K562 (cell line): Measurements from ENCODE around the gene GYPC. TPM values are rescaled to one million over a fixed set of nuclear protein-coding genes. Genes with fewer than 3 reads are reported as not detected.
A peak's percentile ranks its signal among the peaks of the same experiment; 100 is the strongest.

Experiments used
- ATAC-seq: fragments of 200-7000 bp; cut with Tn5 transposase; 3 replicates; pipeline ENCODE4 v1.9.1; 2020; ENCODE audit warnings: moderate library complexity
- BruUV-seq: library from RNA; stranded (reverse); fragments of 400-500 nt; replicated peaks from 2 replicates; lab custom pipeline; 2021; lab: Mats Ljungman, UMichigan
- CTCF ChIA-PET: fragments of 300-600 bp; formaldehyde crosslinking; extraction: SDS; loops from one replicate; lab custom pipeline; 2021; ENCODE audit warnings: low intra/inter-chr PET ratio; lab: Yijun Ruan, JAX
- POLR2A ChIA-PET: fragments of 300-600, 350-650 bp; sonication (Branson Sonifier 250); formaldehyde crosslinking; extraction: SDS; loops from one replicate; lab custom pipeline; 2021; ENCODE audit warnings: antibody characterized with exemption, inconsistent platforms; lab: Yijun Ruan, JAX
- DNase-seq, 4 experiments: peaks; one replicate each; pipeline versions ENCODE4 v3.0.0 to v3.0.0-alpha.2; 2011 to 2018; ENCODE audit warnings: low spot score in 3 of 4, mixed read lengths in 3 of 4; ENCODE audit errors: extremely low read depth in 1 of 4
- FAIRE-seq: peaks from 2 replicates; lab custom pipeline; 2011; peaks lifted over from hg19 to GRCh38; lab: Jason Lieb, UNC
- H2AFZ ChIP-seq: 2 replicates; pipeline ENCODE4 v1.6.0; 2011; ENCODE audit warnings: low read depth, low read length, control low read depth, inconsistent platforms
- H3K27ac ChIP-seq: fragments of 200-600 bp; 3 replicates; pipeline ENCODE4 v1.8.0; 2011; ENCODE audit warnings: low read depth, mild to moderate bottlenecking, control low read depth, inconsistent platforms, low read length, moderate library complexity, mixed read lengths; ENCODE audit errors: extremely low read depth
- H3K27me3 ChIP-seq, 2 experiments: fragments of 300-600 bp in 1 of 2; 2 replicates in 1 of 2; 3 replicates in 1 of 2; pipeline versions ENCODE4 v1.6.0 to v1.8.0; 2011; ENCODE audit warnings: inconsistent platforms in 2 of 2, low read length in 2 of 2, mild to moderate bottlenecking in 1 of 2, mixed read lengths in 1 of 2, moderate library complexity in 1 of 2; ENCODE audit not compliant: control insufficient read depth in 2 of 2, insufficient read depth in 2 of 2
- H3K36me3 ChIP-seq: fragments of 300-600 bp; 3 replicates; pipeline ENCODE4 v1.8.0; 2011; ENCODE audit warnings: mild to moderate bottlenecking, low read length, inconsistent platforms; ENCODE audit not compliant: control insufficient read depth, insufficient read depth
- H3K4me1 ChIP-seq, 2 experiments: fragments of 200-600 bp in 1 of 2; replicated peaks in 1 of 2; 2 replicates in 1 of 2; 3 replicates in 1 of 2; pipeline versions ENCODE4 v1.5.1 to v1.8.0; 2011; ENCODE audit warnings: inconsistent platforms in 2 of 2, low read length in 2 of 2, mild to moderate bottlenecking in 1 of 2, mixed read lengths in 1 of 2, moderate library complexity in 1 of 2; ENCODE audit not compliant: control insufficient read depth in 2 of 2, insufficient read depth in 2 of 2
- H3K4me2 ChIP-seq: 2 replicates; pipeline ENCODE4 v1.6.1; 2011; ENCODE audit warnings: low read length, control low read depth, inconsistent platforms, mixed read lengths; ENCODE audit not compliant: insufficient read depth
- H3K4me3 ChIP-seq: fragments of 200-600 bp; sonication (generic), shearing (Covaris generic); 2 replicates; pipeline ENCODE4 v1.5.1; 2016; ENCODE audit warnings: control low read depth, inconsistent platforms
- H3K79me2 ChIP-seq: fragments of 200-600 bp; 3 replicates; pipeline ENCODE4 v1.8.0; 2011; ENCODE audit warnings: low read length, inconsistent platforms; ENCODE audit not compliant: control insufficient read depth, insufficient read depth
- H3K9ac ChIP-seq, 2 experiments: 2 replicates each; pipeline versions ENCODE4 v1.6.0 to v1.6.1; 2011; ENCODE audit warnings: low read depth in 2 of 2, low read length in 2 of 2, control low read depth in 1 of 2, inconsistent platforms in 1 of 2, mild to moderate bottlenecking in 1 of 2, mixed read lengths in 1 of 2; ENCODE audit not compliant: insufficient read depth in 1 of 2
- H3K9me1 ChIP-seq: one replicate; pipeline ENCODE4 v1.6.0; 2011; ENCODE audit warnings: inconsistent platforms, mild to moderate bottlenecking, low read length, moderate library complexity; ENCODE audit not compliant: control insufficient read depth, insufficient read depth
- H3K9me3 ChIP-seq: replicated peaks from 2 replicates; pipeline ENCODE4 v1.5.1; 2011; ENCODE audit warnings: low read depth, low read length, inconsistent platforms; ENCODE audit not compliant: control insufficient read depth, insufficient read depth
- H4K20me1 ChIP-seq: replicated peaks from 2 replicates; pipeline ENCODE4 v1.6.1; 2011; ENCODE audit warnings: low read length, inconsistent platforms, mixed read lengths; ENCODE audit not compliant: control insufficient read depth, insufficient read depth
- BCOR ChIP-seq: fragments of 450-650 bp; IDR thresholded peaks from 2 replicates; pipeline ENCODE4 v1.6.1; 2016
- CTCF ChIP-seq, 3 experiments: IDR thresholded peaks in 2 of 3; conservative IDR thresholded peaks in 1 of 3; 2 replicates each; pipeline ENCODE4 v1.5.1; 2011 to 2012; ENCODE audit warnings: low read length in 3 of 3, mild to moderate bottlenecking in 3 of 3, control low read depth in 2 of 3, improper control_type of control experiment in 1 of 3, inconsistent platforms in 1 of 3, low read depth in 1 of 3, mixed read lengths in 1 of 3, moderate library complexity in 1 of 3; ENCODE audit not compliant: insufficient read depth in 2 of 3
- DMBX1 ChIP-seq: fragments of 250-450 bp; sonication (Bioruptor Pico); IDR thresholded peaks from 2 replicates; pipeline ENCODE4 v1.8.0; 2022; ENCODE audit warnings: inconsistent platforms, mild to moderate bottlenecking, moderate library complexity, borderline replicate concordance
- FIP1L1 ChIP-seq: fragments of 200-400 bp; formaldehyde crosslinking; IDR thresholded peaks from 2 replicates; pipeline ENCODE4 v1.6.1; 2018; ENCODE audit warnings: mild to moderate bottlenecking, low read depth, low read length; ENCODE audit not compliant: poor library complexity, severe bottlenecking
- KAT8 ChIP-seq: fragments of 450-650 bp; IDR thresholded peaks from 2 replicates; pipeline ENCODE4 v1.6.1; 2016; ENCODE audit warnings: low read depth, mild to moderate bottlenecking
- PKNOX1 ChIP-seq: fragments of 450-650 bp; IDR thresholded peaks from 2 replicates; pipeline ENCODE4 v1.6.1; 2016
- PRMT5 ChIP-seq: sonication (generic); formaldehyde crosslinking; IDR thresholded peaks from 2 replicates; pipeline ENCODE4 v1.5.0; 2020; ENCODE audit warnings: missing genetic modification reagents
- RBBP5 ChIP-seq: fragments of 200-600 bp; sonication (generic); IDR thresholded peaks from 2 replicates; pipeline ENCODE4 v1.6.1; 2012; ENCODE audit warnings: borderline replicate concordance, mild to moderate bottlenecking, low read length, control low read depth, inconsistent platforms; ENCODE audit not compliant: insufficient read depth, poor library complexity, severe bottlenecking
- TAF1 ChIP-seq: IDR thresholded peaks from 2 replicates; pipeline ENCODE4 v1.6.1; 2011; ENCODE audit warnings: mild to moderate bottlenecking, low read length, moderate library complexity; ENCODE audit not compliant: insufficient read depth, control insufficient read depth, severe bottlenecking; ENCODE audit errors: extremely low read depth
- TBP ChIP-seq: optimal IDR thresholded peaks from 2 replicates; pipeline ENCODE3; 2011; ENCODE audit warnings: low read depth, low read length, improper control_type of control experiment
- TCF3 ChIP-seq: sonication (generic); formaldehyde crosslinking; IDR thresholded peaks from 2 replicates; pipeline ENCODE4 v1.4.0; 2020; ENCODE audit warnings: mild to moderate bottlenecking, missing genetic modification reagents
- TCF7L2 ChIP-seq: fragments of 150-350 bp; IDR thresholded peaks from 2 replicates; pipeline ENCODE4 v1.6.1; 2016; ENCODE audit warnings: low read depth, mild to moderate bottlenecking, low read length, moderate library complexity
- TEAD4 ChIP-seq, 2 experiments: sonication (generic) in 1 of 2; formaldehyde crosslinking in 1 of 2; IDR thresholded peaks; 2 replicates each; pipeline versions ENCODE4 v1.6.1 to v1.8.0; 2012 to 2022; ENCODE audit warnings: borderline replicate concordance in 1 of 2, inconsistent platforms in 1 of 2, low read length in 1 of 2, mild to moderate bottlenecking in 1 of 2, missing genetic modification reagents in 1 of 2
- WGBS: fragments of 100-300 bp; shearing (Covaris generic); methylation state at CpG from one replicate; pipeline ENCODE4 v1.1.6; 2016; ENCODE audit warnings: low coverage, mixed read lengths; ENCODE audit not compliant: insufficient coverage; ENCODE audit errors: missing lambda C conversion rate; 5-methylcytosine and 5-hydroxymethylcytosine counted together
- in situ Hi-C: fragments of 300-500 bp; cut with MboI; formaldehyde crosslinking; loops from 4 replicates; pipeline ENCODE4 v1.15.0; 2018; ENCODE audit warnings: inconsistent platforms, mixed read lengths
- intact Hi-C: fragments of 100-400 bp; cut with micrococcal nuclease; formaldehyde crosslinking; loops from 2 replicates; pipeline ENCODE4 v1.14.2; 2022
- polyA plus RNA-seq, 8 experiments: library from polyadenylated mRNA; depleted of rRNA in 4 of 8; stranded (reverse) in 5 of 8; unstranded in 3 of 8; fragments of >200 nt; fragmentation: Nextera tagmentation in 2 of 8; fragmentation: Illumina TruSeq in 1 of 8; extraction: Ambion mirVana in 2 of 8; extraction: Trizol in 1 of 8; gene quantifications; 2 replicates each; pipeline versions ENCODE4 v1.2.1 to v1.2.3, GENCODE V29; 2011 to 2014; ENCODE audit warnings: inconsistent platforms in 1 of 8, missing spikeins in 1 of 8
- total RNA-seq, 7 experiments: library from RNA; depleted of rRNA in 6 of 7; stranded (reverse); fragments of >200 nt in 6 of 7; fragmentation: Illumina TruSeq in 2 of 7; extraction: Trizol in 2 of 7; gene quantifications; 2 replicates each; pipeline versions ENCODE4 v1.2.1 to v1.2.3, GENCODE V29; 2011 to 2021; ENCODE audit warnings: low replicate concordance in 1 of 7
- TF ChIP-seq, protein P1 (sequence below): fragments of 450-650 bp; conservative IDR thresholded peaks from 2 replicates; pipeline ENCODE4 v1.6.1; 2016; ENCODE audit warnings: missing genetic modification characterization, low read depth, mild to moderate bottlenecking, missing compliant biosample characterization, moderate library complexity
- TF ChIP-seq, protein P2 (sequence below): fragments of 250-450 bp; sonication (Bioruptor Pico); IDR thresholded peaks from 2 replicates; pipeline ENCODE4 v1.5.0; 2020; ENCODE audit warnings: mild to moderate bottlenecking, borderline replicate concordance

Gene GYPC
- total and polyA plus RNA-seq, 9 of the 15 experiments (the other 6 are each of a cell fraction or from before 2014, with no cell fraction given): 50.6 to 282 (median 194) TPM

GRCh38 chr2:126655051-126655450, 907 bp upstream of the GYPC start:
- 8% methylated on average over 7 of the region's 7 CpGs for WGBS
- peaks cover 10% of the 10 kb centered on the region; the same call in 1 of the 2 replicates for H3K9me3 ChIP-seq
- H3K4me2 ChIP-seq: peak overlapping the region; percentile 92
- peaks cover 7% of the 10 kb centered on the region; the same call in 1 of the 2 replicates for H4K20me1 ChIP-seq
- H3K4me1 ChIP-seq: peaks cover 39 to 57% of the 10 kb centered on the region in 2 experiments
- H2AFZ ChIP-seq: peak overlapping the region; percentile 79
- peak overlapping the region; percentile 92 for H3K27ac ChIP-seq
- H3K4me3 ChIP-seq: no peak overlapping the region
- peak; percentile 21 for ATAC-seq
- POLR2A ChIA-PET: interaction anchor here (0.6 to 0.7 kb wide), 2 partner anchors 304 to 356 kb away, joined by 3 read pairs; no protein-coding TSS in a partner anchor
- intact Hi-C loops (no loop called here), in situ Hi-C loops (no loop called here)
- peaks cover 21% of the 10 kb centered on the region for H3K36me3 ChIP-seq
- no TSS peak for BruUV-seq
- no peaks in the 10 kb centered on the region for H3K9me1 ChIP-seq
- H3K27me3 ChIP-seq: no peaks in the 10 kb centered on the region
- DNase-seq: peak in 3 of 4 experiments; percentile 40 to 84 (median 58)
- H3K9ac ChIP-seq: peak overlapping the region; percentile 14 to 96; a peak in 2 of 4 replicates
- peaks cover 49% of the 10 kb centered on the region for H3K79me2 ChIP-seq
- CTCF ChIA-PET: no interaction called here
- peak; percentile 62 for FAIRE-seq
- no peak for TF ChIP-seq CTCF (IDR thresholded peaks at IDR 0.05 in 2 of 3, conservative IDR thresholded peaks at IDR 0.05 in 1 of 3; ENCODE audit: insufficient read depth in 2 of 3, low read depth in 1 of 3, low read length in 3 of 3)
- TF ChIP-seq TCF3 (CRISPR knock-in tag): 0 out of 2 replicates have a peak, but pooled peaks have one; percentile 11
- no peak for TF ChIP-seq PRMT5
- TF ChIP-seq, protein P1, sequence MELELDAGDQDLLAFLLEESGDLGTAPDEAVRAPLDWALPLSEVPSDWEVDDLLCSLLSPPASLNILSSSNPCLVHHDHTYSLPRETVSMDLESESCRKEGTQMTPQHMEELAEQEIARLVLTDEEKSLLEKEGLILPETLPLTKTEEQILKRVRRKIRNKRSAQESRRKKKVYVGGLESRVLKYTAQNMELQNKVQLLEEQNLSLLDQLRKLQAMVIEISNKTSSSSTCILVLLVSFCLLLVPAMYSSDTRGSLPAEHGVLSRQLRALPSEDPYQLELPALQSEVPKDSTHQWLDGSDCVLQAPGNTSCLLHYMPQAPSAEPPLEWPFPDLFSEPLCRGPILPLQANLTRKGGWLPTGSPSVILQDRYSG (tag): no peak
- peak; percentile 23; the same call in 1 of the 2 replicates for TF ChIP-seq TEAD4 (IDR thresholded peaks at IDR 0.05; ENCODE audit: low read length)
- TF ChIP-seq TEAD4 (CRISPR knock-in tag; IDR thresholded peaks at IDR 0.05; ENCODE audit: borderline replicate concordance): no peak
- no peak for TF ChIP-seq KAT8
- no peak for TF ChIP-seq FIP1L1
- peak; percentile 20 for TF ChIP-seq TAF1
- TF ChIP-seq BCOR: peak; percentile 49; the same call in 1 of the 2 replicates
- TF ChIP-seq TBP: peak; percentile 38
- peak; percentile 36; the same call in 1 of the 2 replicates for TF ChIP-seq PKNOX1
- no peak for TF ChIP-seq RBBP5
- TF ChIP-seq TCF7L2: no peak
- TF ChIP-seq DMBX1: 0 out of 2 replicates have a peak, but pooled peaks have one; percentile 20
- TF ChIP-seq, protein P2, sequence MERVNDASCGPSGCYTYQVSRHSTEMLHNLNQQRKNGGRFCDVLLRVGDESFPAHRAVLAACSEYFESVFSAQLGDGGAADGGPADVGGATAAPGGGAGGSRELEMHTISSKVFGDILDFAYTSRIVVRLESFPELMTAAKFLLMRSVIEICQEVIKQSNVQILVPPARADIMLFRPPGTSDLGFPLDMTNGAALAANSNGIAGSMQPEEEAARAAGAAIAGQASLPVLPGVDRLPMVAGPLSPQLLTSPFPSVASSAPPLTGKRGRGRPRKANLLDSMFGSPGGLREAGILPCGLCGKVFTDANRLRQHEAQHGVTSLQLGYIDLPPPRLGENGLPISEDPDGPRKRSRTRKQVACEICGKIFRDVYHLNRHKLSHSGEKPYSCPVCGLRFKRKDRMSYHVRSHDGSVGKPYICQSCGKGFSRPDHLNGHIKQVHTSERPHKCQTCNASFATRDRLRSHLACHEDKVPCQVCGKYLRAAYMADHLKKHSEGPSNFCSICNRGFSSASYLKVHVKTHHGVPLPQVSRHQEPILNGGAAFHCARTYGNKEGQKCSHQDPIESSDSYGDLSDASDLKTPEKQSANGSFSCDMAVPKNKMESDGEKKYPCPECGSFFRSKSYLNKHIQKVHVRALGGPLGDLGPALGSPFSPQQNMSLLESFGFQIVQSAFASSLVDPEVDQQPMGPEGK (CRISPR knock-in tag): no peak
